ENCODE data around the gene RAX2.

- no peak for TF ChIP-seq CTCF (IDR thresholded peaks at IDR 0.05)
- TF ChIP-seq POLR2A (IDR thresholded peaks at IDR 0.05) = peak; percentile 87
Measured at GRCh38 chr19:3762501-3763459, 9.2 kb downstream of the RAX2 start, which contains the start of gene MRPL54.
